SK-N-MC (cell line): Measurements from ENCODE around the gene FNDC3B.

Experiments
- DNase-seq: peaks from one replicate; pipeline ENCODE4 v3.0.0-alpha.2; 2011; ENCODE audit warnings: low read depth, low spot score
- H3K27ac ChIP-seq: fragments of 200-600 bp; sonication (generic); 2 replicates; pipeline ENCODE4 v1.5.1; 2016; ENCODE audit warnings: mixed run types
- H3K36me3 ChIP-seq: fragments of 200-600 bp; sonication (generic); 2 replicates; pipeline ENCODE4 v1.6.1; 2017; ENCODE audit warnings: antibody characterized with exemption, low read length, mixed read lengths; ENCODE audit not compliant: insufficient read depth
- H3K4me3 ChIP-seq: fragments of 200-600 bp; sonication (generic); 2 replicates; pipeline ENCODE4 v1.5.1; 2016
- H3K9ac ChIP-seq: fragments of 200-600 bp; sonication (generic); 2 replicates; pipeline ENCODE4 v1.8.0; 2017; ENCODE audit warnings: mixed run types, mixed read lengths; ENCODE audit not compliant: insufficient read length
- H3K9me3 ChIP-seq: fragments of 200-600 bp; sonication (generic); 2 replicates; pipeline ENCODE4 v1.6.1; 2017; ENCODE audit warnings: low read depth, mild to moderate bottlenecking, antibody characterized with exemption, low read length, moderate library complexity, mixed read lengths
- EZH2 ChIP-seq: fragments of 200-600 bp; sonication (generic); IDR thresholded peaks from one replicate; pipeline ENCODE4 v1.6.1; 2017; ENCODE audit warnings: antibody characterized with exemption
- FOXP2 ChIP-seq: optimal IDR thresholded peaks from 2 replicates; pipeline ENCODE3; 2011; ENCODE audit warnings: mild to moderate bottlenecking, moderate library complexity; ENCODE audit not compliant: insufficient read depth; ENCODE audit errors: extremely low read length, control extremely low read depth
- POLR2AphosphoS5 ChIP-seq: IDR thresholded peaks from 2 replicates; pipeline ENCODE4 v1.6.1; 2012; ENCODE audit warnings: mild to moderate bottlenecking, low read depth, low read length, borderline replicate concordance

The FNDC3B gene

GRCh38 chr3:172158741-172159140, 119.4 kb downstream of the FNDC3B start:
- Histone ChIP-seq H3K27ac (no peak overlapping the region), H3K36me3 (no peaks in the 10 kb centered on the region), H3K9ac (no peak overlapping the region), H3K9me3 (no peaks in the 10 kb centered on the region), H3K4me3 (no peak overlapping the region)
- TF ChIP-seq EZH2, result no peak
- no peak for TF ChIP-seq POLR2AphosphoS5
- no peak for TF ChIP-seq FOXP2
- no peak for DNase-seq

- Histone ChIP-seq H3K4me3 (no peak overlapping the region), H3K36me3 (no peaks in the 10 kb centered on the region), H3K27ac (no peak overlapping the region), H3K9me3 (no peaks in the 10 kb centered on the region), H3K9ac (no peak overlapping the region)
- DNase-seq, result no peak
- TF ChIP-seq POLR2AphosphoS5 (no peak), EZH2 (no peak), FOXP2 (no peak)
Measured at GRCh38 chr3:172159376-172159775, 120.0 kb downstream of the FNDC3B start.

DNA sequence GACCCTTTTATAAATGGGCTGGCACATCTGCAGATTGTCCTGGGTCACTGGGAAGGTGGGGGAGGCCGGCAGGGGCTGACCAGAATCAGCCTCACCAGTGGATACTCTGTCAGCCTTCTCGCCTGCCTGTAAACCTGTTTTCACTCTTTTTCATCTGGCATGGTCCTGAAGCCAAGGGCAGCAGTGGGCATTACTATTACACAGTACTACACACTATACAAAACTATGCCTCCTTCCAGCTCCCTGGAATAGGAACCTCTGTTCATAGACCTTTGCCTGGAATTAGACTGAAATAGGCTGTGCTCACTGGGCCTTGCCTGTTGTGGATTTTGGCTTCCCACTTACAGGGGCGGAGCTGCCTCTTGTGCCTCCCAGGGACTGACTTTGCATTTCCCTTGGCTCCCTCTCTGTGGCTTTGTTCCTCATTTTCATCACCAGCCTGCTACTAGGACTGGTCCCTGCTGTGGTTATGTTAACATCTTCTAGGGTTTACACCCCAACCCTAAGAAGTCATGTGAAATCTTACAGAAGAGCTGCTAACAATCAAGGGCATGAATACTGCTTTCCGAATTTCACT, 120.7 kb downstream of the FNDC3B start:
- H3K9me3 ChIP-seq, result no peaks in the 10 kb centered on the region
- H3K27ac ChIP-seq, result no peak overlapping the region
- no peak overlapping the region for H3K4me3 ChIP-seq
- no peak overlapping the region for H3K9ac ChIP-seq
- H3K36me3 ChIP-seq, result no peaks in the 10 kb centered on the region
- no peak for TF ChIP-seq FOXP2
- no peak for TF ChIP-seq POLR2AphosphoS5
- no peak for DNase-seq

GRCh38 chr3:172161133-172161789, 121.9 kb downstream of the FNDC3B start:
- no peak overlapping the region for H3K27ac ChIP-seq

GRCh38 chr3:172161959-172162358, 122.6 kb downstream of the FNDC3B start:
- H3K9me3 ChIP-seq, result no peaks in the 10 kb centered on the region
- H3K27ac ChIP-seq, result no peak overlapping the region
- DNase-seq, result no peak
- TF ChIP-seq FOXP2, result no peak
- no peak for TF ChIP-seq EZH2
- no peak for TF ChIP-seq POLR2AphosphoS5
- no peak overlapping the region for H3K9ac ChIP-seq
- H3K4me3 ChIP-seq, result no peak overlapping the region
- no peaks in the 10 kb centered on the region for H3K36me3 ChIP-seq

More at GRCh38 chr3:172161133-172161789, 121.9 kb downstream of the FNDC3B start:
- H3K9ac ChIP-seq, result no peak overlapping the region
- no peaks in the 10 kb centered on the region for H3K36me3 ChIP-seq
- H3K9me3 ChIP-seq, result no peaks in the 10 kb centered on the region
- no peak for DNase-seq
- no peak for TF ChIP-seq EZH2
- no peak overlapping the region for H3K4me3 ChIP-seq

DNA sequence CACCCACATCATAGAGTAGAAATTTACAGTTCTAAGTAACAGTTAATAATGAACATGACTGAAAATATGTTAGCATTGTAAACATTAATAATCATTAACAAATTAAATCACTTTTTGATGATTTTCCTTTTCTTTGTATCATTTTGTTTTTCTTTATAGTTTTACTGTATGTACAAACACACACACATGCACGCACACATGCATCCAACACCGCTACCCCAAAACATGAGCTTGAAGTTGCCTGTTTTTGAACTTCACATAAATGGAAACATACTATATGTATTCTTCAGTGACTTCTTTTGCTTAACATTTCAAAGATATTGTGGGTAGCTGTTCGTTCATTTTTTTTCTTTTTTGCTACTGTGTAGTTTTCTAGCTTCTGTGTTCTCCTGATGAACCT, 123.9 kb downstream of the FNDC3B start:
- no peak overlapping the region for H3K27ac ChIP-seq
- TF ChIP-seq FOXP2 (no peak), POLR2AphosphoS5 (no peak), EZH2 (no peak)

DNA sequence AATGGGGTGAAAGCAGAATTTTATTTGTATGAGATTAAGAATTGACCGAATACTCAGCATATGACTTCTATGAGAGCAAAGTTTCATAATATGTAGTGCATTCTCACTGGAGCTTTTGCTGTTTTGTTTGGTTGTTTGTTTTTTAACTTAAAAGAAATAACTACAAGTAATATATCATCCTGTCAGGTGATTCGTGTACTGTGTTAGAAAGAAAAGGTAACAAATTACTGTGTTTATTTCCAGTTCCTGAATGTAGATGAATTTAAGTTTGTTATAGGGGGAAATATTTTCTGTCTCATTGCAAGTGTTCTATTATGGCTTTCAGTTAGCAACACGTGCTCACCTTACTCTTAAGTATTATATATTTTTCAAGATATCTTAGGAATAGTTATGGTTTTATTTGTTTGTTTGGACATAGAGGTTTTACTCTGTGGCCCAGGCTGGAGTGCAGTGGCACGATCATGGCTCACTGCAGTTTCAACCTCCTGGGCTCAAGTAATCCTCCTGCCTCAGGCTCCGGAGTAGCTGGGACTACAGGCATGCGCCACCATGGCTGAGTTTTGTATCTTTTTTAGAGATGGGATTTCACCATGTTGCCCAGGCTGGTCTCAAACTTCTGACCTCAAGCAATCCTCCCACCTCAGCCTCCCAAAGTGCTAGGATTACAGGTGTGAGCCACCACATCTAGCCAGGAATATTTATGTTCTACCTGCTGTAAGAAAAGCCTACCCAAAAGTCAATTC, 125.4 kb downstream of the FNDC3B start:
- H3K9me3 ChIP-seq, result no peaks in the 10 kb centered on the region
- no peak for TF ChIP-seq EZH2
- TF ChIP-seq FOXP2, result no peak
- no peak for TF ChIP-seq POLR2AphosphoS5
- no peak overlapping the region for H3K27ac ChIP-seq
- no peaks in the 10 kb centered on the region for H3K36me3 ChIP-seq
- DNase-seq, result no peak
- no peak overlapping the region for H3K9ac ChIP-seq
- H3K4me3 ChIP-seq, result no peak overlapping the region

More for the DNA sequence above, 123.9 kb downstream of the FNDC3B start:
- Histone ChIP-seq H3K36me3 (no peaks in the 10 kb centered on the region), H3K4me3 (no peak overlapping the region), H3K9ac (no peak overlapping the region), H3K9me3 (no peaks in the 10 kb centered on the region)
- no peak for DNase-seq

- Histone ChIP-seq H3K9ac (no peak overlapping the region), H3K36me3 (no peaks in the 10 kb centered on the region), H3K9me3 (no peaks in the 10 kb centered on the region), H3K4me3 (no peak overlapping the region), H3K27ac (no peak overlapping the region)
- no peak for TF ChIP-seq EZH2
- TF ChIP-seq FOXP2, result no peak
- no peak for TF ChIP-seq POLR2AphosphoS5
- DNase-seq, result no peak
Measured at GRCh38 chr3:172166261-172166660, 126.9 kb downstream of the FNDC3B start.
